ENCODE results near the gene SENP8. TPM values are rescaled to one million over a fixed set of nuclear protein-coding genes. Genes with fewer than 3 reads are reported as not detected.
A peak's percentile ranks its signal among the peaks of the same experiment; 100 is the strongest.

Gene SENP8
- total RNA-seq, 1 donor from 2014 or later, result 1.2 TPM

DNA sequence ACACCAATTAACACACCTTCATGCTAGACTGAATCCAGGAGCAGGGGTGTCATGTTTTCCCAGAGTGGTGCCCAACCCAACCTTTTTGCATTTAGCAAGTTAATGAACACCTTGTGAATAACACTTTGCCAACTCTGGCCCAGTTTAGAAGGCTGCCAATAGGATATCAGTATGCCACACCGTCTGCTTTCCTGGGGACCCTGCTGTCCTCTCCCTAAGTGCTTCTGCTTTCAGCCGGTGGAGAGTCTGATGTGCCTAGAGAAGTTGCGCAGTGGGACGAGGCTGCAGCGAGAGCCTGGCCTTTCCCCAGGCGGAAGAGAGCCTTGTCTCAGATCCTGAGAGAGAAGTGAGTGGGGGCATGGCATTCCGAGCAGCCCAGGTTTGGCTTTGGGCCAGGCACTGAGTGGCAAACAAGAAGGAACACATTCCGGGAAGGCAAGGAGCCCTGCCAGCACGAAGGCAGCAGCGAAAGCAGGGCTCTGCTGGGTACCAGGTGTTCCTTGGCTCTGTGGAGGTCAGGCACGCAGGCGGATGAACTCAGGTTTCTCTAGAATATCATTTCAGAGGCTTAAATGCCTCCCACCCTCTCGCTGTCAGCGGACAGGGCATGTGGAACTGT, 36.9 kb downstream of the SENP8 start:
- TF ChIP-seq, protein P1, sequence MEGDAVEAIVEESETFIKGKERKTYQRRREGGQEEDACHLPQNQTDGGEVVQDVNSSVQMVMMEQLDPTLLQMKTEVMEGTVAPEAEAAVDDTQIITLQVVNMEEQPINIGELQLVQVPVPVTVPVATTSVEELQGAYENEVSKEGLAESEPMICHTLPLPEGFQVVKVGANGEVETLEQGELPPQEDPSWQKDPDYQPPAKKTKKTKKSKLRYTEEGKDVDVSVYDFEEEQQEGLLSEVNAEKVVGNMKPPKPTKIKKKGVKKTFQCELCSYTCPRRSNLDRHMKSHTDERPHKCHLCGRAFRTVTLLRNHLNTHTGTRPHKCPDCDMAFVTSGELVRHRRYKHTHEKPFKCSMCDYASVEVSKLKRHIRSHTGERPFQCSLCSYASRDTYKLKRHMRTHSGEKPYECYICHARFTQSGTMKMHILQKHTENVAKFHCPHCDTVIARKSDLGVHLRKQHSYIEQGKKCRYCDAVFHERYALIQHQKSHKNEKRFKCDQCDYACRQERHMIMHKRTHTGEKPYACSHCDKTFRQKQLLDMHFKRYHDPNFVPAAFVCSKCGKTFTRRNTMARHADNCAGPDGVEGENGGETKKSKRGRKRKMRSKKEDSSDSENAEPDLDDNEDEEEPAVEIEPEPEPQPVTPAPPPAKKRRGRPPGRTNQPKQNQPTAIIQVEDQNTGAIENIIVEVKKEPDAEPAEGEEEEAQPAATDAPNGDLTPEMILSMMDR (conservative IDR thresholded peaks at IDR 0.05; ENCODE audit: low read depth, low read length), result no peak
- DNase-seq (ENCODE audit: low read depth), result peak; percentile 88
- H3K4me3 ChIP-seq (ENCODE audit: low read depth, low read length), result peak overlapping the region; percentile 67

DNA sequence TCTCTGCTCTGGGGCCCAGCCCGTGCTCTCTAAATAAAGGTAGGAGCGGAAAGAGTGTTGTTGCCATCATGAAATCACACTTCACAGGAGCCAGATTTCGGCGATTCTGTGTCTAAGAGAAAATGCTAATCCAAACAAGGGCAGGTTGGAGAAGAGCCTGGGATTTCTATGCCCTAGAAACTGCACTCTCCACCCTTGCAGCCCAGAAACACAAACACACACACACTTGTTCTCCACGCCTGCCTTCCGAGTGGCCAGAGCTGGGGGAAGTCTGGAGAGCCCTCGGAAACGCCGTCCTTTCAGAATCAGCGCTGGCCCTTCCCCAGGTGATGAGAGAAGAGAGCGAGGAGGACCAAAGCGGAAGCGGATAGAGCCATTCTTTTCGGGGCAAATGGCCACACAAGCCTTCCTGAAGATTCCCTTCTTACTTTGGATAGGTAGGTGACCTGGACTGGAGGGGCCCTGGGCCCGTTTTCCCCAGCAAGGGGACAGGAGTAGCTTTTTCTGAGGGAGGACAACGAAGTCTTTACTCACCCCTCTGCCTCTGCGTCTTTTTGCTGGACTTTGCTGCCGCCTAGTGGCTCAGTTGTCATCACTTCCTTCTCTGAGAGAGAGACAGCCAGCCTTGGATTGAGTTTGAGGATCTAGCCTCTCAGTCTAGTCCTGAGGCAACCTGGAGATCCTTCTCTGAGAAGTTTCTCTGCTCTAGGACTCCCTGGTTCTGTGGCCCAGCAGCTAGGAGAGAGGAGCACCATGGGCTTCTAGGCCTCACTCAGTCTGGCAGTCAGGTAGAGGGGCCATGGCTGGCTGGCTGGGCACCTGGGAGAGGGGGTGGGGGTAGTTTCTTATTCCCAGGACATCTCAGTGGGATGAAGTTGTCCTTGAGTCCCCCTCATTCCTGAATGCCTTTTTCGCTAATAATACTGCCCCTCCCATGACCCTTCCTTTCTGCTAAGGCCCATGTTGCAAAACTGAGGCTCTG, 37.7 kb downstream of the SENP8 start:
- peak overlapping the region; percentile 67 for H3K4me3 ChIP-seq (ENCODE audit: low read depth, low read length)
- peak; percentile 45 for DNase-seq (ENCODE audit: low read depth)
- TF ChIP-seq, protein P1 (conservative IDR thresholded peaks at IDR 0.05; ENCODE audit: low read depth, low read length), result peak; percentile 94

DNA sequence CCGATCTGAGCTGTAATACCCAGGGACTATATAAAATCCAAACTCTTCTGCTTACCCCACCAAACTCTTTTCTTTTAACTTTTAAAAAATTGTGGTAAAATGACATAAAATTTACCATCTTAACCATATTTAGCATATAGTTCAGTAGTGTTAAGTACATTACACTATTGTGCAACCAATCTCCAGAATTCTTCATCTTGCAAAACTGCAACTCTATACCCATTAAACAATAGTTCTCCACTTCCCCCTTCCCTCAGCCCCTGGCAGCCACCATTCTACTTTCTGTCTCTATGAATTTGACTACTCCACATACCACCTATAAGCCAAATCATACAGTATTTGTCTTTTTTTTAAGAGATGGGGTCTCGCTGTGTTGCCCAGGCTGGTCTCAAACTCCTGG, 38.7 kb downstream of the SENP8 start:
- DNase-seq (ENCODE audit: low read depth), result no peak
- TF ChIP-seq, protein P1 (conservative IDR thresholded peaks at IDR 0.05; ENCODE audit: low read depth, low read length), result no peak
- peak overlapping the region; percentile 67 for H3K4me3 ChIP-seq (ENCODE audit: low read depth, low read length)

DNA sequence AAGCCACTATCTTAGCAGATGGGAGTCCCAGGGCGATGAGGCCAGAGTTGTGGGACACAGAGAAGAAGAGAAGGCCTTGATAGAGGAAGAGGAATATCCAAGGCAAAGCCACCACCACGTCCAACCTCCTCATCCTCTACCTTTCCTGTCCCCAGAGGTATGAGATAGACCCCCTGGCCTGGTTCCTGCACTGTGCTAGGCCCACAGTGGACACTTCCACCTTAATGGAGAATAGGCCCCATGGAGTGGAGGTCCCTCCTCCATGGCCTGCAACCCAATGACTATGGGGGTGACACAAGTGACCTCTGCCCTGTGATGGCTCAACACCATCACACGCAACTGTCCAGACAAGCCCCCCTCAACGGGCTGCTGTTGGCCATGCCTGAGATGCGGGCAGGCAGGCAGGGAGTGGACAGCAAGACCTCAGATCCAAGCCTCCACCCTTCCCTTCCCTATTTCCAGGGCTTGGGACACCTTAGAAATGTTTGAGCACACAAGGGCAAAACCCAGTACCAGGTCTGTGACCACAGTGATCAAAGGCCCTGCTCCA, 42.6 kb downstream of the SENP8 start:
- no peak overlapping the region for H3K4me3 ChIP-seq (ENCODE audit: low read depth, low read length)
- TF ChIP-seq, protein P1 (conservative IDR thresholded peaks at IDR 0.05; ENCODE audit: low read depth, low read length), result no peak
- DNase-seq (ENCODE audit: low read depth), result no peak

DNA sequence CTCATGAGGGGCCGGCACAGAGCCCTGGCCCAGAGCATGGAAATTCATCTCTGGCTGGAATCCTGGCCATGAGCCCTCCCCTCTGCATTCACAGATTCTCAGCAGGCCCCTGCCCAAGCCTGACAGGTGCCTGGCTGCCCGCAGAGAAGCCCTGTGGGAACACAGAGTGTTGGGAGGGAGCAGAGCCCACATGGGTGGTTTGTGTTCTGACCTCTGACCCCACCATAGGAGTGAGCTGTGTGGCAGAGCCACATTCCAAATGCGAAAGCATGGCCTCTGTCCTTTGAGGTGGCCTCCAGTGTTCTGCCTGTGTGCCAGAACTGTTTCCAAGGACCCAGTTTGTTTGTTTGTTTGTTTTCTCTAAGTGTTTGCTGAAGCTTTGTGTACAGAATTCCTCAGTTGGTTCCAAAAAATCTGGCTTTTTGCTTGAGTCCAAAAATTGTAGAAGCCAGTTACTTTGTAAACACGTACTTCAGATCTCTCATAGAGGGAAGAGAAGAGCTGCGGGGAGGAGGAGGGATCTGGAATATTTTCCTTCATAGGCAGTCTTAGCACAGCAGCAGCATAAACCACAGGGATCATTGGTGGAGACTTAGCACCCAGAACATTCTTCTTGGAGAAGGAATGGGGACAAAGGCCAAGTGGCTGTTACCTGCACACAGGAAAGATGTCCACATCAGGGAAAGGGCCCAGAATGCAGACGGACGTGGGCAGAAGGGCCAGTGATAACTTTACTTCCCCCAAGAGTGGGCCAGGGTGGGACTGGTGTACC, 43.3 kb downstream of the SENP8 start:
- TF ChIP-seq, protein P1 (conservative IDR thresholded peaks at IDR 0.05; ENCODE audit: low read depth, low read length), result no peak
- DNase-seq (ENCODE audit: low read depth), result no peak
- no peak overlapping the region for H3K4me3 ChIP-seq (ENCODE audit: low read depth, low read length)

DNA sequence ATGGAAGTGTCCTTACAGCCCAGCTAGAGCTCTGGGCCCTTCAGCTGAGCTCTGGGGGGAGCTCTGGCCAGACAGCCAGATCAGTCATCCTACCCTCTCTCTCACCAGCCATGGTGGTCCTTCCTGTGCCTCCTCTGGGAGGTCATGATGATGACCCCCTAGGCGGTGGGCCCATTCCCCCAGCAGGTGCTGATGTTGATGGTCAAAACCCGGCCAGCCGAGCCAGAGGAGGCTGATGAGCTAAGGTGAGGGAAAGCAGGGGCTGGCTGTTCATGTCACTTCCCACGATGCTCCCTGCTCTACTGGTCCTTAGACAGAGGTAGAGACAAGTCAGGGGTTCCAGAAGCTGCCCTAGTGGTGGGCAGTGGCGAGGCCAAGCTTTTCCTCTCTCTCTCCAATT, 44.4 kb downstream of the SENP8 start:
- DNase-seq (ENCODE audit: low read depth), result no peak
- H3K4me3 ChIP-seq (ENCODE audit: low read depth, low read length), result no peak overlapping the region
- TF ChIP-seq, protein P1 (conservative IDR thresholded peaks at IDR 0.05; ENCODE audit: low read depth, low read length), result no peak

Measured in epithelial cell of proximal tubule (primary cell).